SU-DHL-6 (cell line): ENCODE results near the gene EPB41L3.

ENCODE experiments used
- EZH2phosphoT487 ChIP-seq: fragments of 200-600 bp; sonication (generic), shearing (Covaris generic); conservative IDR thresholded peaks from 2 replicates; pipeline ENCODE4 v1.6.1; 2018; ENCODE audit warnings: mild to moderate bottlenecking, antibody characterized with exemption, low read length, moderate library complexity, mixed read lengths
- TF ChIP-seq, protein P1 (sequence below): fragments of 200-600 bp; sonication (generic); IDR thresholded peaks from one replicate; pipeline ENCODE4 v1.5.1; 2017; ENCODE audit warnings: antibody characterized with exemption, mild to moderate bottlenecking, low read length, moderate library complexity; ENCODE audit not compliant: insufficient read depth, poor library complexity, severe bottlenecking

DNA sequence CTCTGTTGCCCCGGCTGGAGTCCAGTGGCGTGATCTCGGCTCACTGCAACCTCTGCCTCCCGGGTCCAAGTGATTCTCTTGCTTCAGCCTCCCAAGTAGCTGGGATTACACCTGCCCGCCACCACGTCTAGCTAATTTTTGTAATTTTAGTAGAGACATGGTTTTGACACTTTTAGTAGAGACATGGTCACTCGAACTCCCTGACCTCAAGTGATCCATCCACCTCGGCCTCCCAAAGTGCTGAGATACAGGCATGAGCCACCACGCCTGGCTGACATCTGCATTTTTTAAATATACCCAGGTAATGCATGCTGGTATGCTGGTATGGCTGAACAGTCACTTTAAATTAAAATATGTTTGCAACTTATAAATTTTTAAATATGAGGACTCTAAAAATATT, 91.9 kb downstream of the EPB41L3 start:
- TF ChIP-seq, protein P1, sequence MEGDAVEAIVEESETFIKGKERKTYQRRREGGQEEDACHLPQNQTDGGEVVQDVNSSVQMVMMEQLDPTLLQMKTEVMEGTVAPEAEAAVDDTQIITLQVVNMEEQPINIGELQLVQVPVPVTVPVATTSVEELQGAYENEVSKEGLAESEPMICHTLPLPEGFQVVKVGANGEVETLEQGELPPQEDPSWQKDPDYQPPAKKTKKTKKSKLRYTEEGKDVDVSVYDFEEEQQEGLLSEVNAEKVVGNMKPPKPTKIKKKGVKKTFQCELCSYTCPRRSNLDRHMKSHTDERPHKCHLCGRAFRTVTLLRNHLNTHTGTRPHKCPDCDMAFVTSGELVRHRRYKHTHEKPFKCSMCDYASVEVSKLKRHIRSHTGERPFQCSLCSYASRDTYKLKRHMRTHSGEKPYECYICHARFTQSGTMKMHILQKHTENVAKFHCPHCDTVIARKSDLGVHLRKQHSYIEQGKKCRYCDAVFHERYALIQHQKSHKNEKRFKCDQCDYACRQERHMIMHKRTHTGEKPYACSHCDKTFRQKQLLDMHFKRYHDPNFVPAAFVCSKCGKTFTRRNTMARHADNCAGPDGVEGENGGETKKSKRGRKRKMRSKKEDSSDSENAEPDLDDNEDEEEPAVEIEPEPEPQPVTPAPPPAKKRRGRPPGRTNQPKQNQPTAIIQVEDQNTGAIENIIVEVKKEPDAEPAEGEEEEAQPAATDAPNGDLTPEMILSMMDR: no peak
- TF ChIP-seq EZH2phosphoT487: no peak
